Measurements from ENCODE around the gene IGSF21.

The IGSF21 gene

DNA sequence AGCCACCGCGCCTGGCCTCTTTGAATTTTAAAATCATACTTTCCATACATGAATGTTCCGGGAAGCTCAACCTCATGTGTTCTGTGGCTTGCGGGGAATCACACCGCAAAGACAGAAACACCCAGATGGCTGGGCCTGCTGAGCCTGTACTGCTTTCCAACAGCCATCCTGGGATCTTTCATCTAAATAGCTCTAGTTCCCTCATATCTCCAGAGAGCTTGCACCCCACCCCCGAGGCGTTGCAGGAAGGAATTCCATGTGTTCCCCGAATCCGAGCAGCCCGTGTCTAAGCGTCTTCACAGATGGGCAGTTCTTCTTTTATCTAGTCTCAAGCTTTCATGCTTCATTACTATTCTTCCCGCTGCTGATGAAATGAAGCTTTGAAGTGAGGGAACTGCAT lies 66.4 kb downstream of the IGSF21 start:
- TF ChIP-seq, protein P1, sequence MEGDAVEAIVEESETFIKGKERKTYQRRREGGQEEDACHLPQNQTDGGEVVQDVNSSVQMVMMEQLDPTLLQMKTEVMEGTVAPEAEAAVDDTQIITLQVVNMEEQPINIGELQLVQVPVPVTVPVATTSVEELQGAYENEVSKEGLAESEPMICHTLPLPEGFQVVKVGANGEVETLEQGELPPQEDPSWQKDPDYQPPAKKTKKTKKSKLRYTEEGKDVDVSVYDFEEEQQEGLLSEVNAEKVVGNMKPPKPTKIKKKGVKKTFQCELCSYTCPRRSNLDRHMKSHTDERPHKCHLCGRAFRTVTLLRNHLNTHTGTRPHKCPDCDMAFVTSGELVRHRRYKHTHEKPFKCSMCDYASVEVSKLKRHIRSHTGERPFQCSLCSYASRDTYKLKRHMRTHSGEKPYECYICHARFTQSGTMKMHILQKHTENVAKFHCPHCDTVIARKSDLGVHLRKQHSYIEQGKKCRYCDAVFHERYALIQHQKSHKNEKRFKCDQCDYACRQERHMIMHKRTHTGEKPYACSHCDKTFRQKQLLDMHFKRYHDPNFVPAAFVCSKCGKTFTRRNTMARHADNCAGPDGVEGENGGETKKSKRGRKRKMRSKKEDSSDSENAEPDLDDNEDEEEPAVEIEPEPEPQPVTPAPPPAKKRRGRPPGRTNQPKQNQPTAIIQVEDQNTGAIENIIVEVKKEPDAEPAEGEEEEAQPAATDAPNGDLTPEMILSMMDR (conservative IDR thresholded peaks at IDR 0.05; ENCODE audit: low read depth, low read length) = no peak
- H3K9ac ChIP-seq = no peak overlapping the region
- H2AFZ ChIP-seq (ENCODE audit: low read depth) = no peak overlapping the region
- H3K79me2 ChIP-seq (ENCODE audit: insufficient read depth, low read depth) = no peaks in the 10 kb centered on the region
- no peak overlapping the region for H3K4me2 ChIP-seq
- H3K36me3 ChIP-seq (ENCODE audit: insufficient read depth) = no peaks in the 10 kb centered on the region
- H4K20me1 ChIP-seq (ENCODE audit: insufficient read depth) = no peaks in the 10 kb centered on the region
- no peaks in the 10 kb centered on the region for H3K4me1 ChIP-seq (ENCODE audit: low read depth, poor library complexity, severe bottlenecking)
- peaks cover 17% of the 10 kb centered on the region; the same call in 1 of the 2 replicates for H3K27me3 ChIP-seq (ENCODE audit: insufficient read depth, low read depth)
- H3K4me3 ChIP-seq (IDR thresholded peaks at IDR 0.05; ENCODE audit: insufficient read depth, low read depth, low read length) = no peak overlapping the region
- H3K27ac ChIP-seq = no peak overlapping the region

DNA sequence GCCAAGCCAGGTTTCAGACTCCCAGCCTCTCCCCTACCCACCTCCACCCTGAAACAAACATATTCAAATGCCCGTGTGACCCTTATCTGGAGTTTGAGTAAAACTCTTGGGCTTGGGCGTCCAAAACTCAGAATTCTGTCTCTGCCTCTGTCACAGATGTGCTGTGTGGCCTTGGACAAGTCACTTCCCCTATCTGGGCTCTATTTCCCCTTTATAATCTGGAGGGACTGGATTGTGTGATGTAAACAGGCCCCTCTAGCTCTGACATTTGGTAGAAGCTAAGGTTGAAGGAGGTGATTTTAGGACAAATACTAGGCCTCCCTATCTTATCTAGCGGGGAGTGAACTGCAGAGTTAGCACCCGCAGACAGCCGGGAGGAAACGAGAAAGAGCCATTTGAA lies 67.5 kb downstream of the IGSF21 start:
- Histone ChIP-seq H3K27me3 (ENCODE audit: insufficient read depth, low read depth) (peaks cover 17% of the 10 kb centered on the region; the same call in 1 of the 2 replicates), H4K20me1 (ENCODE audit: insufficient read depth) (no peaks in the 10 kb centered on the region), H2AFZ (ENCODE audit: low read depth) (no peak overlapping the region), H3K4me2 (no peak overlapping the region), H3K27ac (no peak overlapping the region), H3K4me3 (IDR thresholded peaks at IDR 0.05; ENCODE audit: insufficient read depth, low read depth, low read length) (no peak overlapping the region), H3K79me2 (ENCODE audit: insufficient read depth, low read depth) (no peaks in the 10 kb centered on the region), H3K36me3 (ENCODE audit: insufficient read depth) (no peaks in the 10 kb centered on the region), H3K4me1 (ENCODE audit: low read depth, poor library complexity, severe bottlenecking) (no peaks in the 10 kb centered on the region), H3K9ac (no peak overlapping the region)
- TF ChIP-seq, protein P1 (conservative IDR thresholded peaks at IDR 0.05; ENCODE audit: low read depth, low read length) = no peak

DNA sequence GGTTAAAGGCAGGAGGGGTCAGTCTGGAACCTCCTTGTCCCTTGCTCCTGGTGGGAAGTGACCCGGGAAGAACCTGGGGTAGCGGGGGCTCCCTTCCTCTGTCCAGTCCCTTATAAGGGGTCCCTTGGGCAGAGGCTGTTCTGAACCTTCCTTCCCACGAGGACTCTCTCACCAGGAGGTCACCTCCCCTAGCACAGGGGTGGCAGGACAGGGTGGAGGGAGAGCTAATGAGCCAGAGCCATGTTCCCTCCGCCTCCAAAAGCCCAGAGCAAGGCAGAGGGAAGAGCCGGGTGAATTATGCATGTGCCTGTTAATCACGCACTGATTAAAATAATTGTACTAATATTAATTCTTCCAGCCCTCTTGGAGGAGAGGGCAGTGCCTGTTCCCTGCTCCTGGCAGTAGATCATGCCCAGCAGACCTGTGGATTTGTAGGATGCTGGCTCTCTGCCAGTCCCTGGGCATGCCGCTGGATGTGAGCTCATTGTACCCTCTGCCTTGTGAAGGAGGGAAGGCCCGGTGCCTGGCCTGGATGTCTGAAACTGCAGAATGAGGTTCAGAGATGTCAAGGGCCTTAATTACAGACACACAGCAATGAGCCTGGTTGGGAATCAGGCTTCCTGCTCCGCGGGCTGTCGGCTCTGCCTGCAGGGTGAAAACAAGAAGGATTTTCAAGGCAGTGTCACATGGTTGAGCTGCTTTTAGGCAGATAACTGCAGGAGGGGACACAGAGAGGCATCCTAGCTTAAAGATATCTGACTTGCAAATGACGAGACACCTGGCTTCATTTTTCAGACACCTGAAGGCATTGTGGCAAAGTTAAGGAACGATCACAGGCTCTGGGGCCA lies 68.2 kb downstream of the IGSF21 start:
- Histone ChIP-seq H3K4me1 (ENCODE audit: low read depth, poor library complexity, severe bottlenecking) (no peaks in the 10 kb centered on the region), H3K27me3 (ENCODE audit: insufficient read depth, low read depth) (peaks cover 17% of the 10 kb centered on the region; the same call in 1 of the 2 replicates), H2AFZ (ENCODE audit: low read depth) (no peak overlapping the region), H3K27ac (no peak overlapping the region), H3K36me3 (ENCODE audit: insufficient read depth) (no peaks in the 10 kb centered on the region), H3K4me2 (no peak overlapping the region), H3K4me3 (IDR thresholded peaks at IDR 0.05; ENCODE audit: insufficient read depth, low read depth, low read length) (no peak overlapping the region), H3K9ac (no peak overlapping the region), H3K79me2 (ENCODE audit: insufficient read depth, low read depth) (no peaks in the 10 kb centered on the region), H4K20me1 (ENCODE audit: insufficient read depth) (no peaks in the 10 kb centered on the region)
- TF ChIP-seq, protein P1 (conservative IDR thresholded peaks at IDR 0.05; ENCODE audit: low read depth, low read length) = no peak

DNA sequence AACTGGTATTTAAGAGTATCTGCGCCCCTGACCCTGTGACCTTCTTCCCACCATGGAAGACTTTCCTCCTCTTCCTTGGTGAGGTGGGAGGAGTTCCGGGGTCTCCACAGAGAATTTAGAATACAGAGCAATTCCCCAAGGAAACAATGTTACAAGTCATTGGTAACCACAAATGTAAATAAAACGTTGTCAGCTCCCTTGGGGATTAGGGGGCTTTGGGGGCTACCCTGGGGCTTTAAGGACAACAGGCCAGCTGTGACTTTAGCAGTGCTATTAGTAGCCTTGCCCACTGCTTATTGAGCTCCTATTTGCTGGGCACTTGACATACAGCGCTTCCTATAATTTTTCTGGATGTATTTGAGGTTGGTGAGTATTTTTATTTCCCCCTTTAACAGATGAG lies 69.0 kb downstream of the IGSF21 start:
- H3K27me3 ChIP-seq (ENCODE audit: insufficient read depth, low read depth) = peaks cover 17% of the 10 kb centered on the region; the same call in 1 of the 2 replicates
- H3K27ac ChIP-seq = no peak overlapping the region

More for the DNA sequence above, 69.0 kb downstream of the IGSF21 start:
- no peaks in the 10 kb centered on the region for H3K79me2 ChIP-seq (ENCODE audit: insufficient read depth, low read depth)
- no peak overlapping the region for H3K4me3 ChIP-seq (IDR thresholded peaks at IDR 0.05; ENCODE audit: insufficient read depth, low read depth, low read length)
- no peaks in the 10 kb centered on the region for H3K4me1 ChIP-seq (ENCODE audit: low read depth, poor library complexity, severe bottlenecking)
- H2AFZ ChIP-seq (ENCODE audit: low read depth) = no peak overlapping the region
- TF ChIP-seq, protein P1 (conservative IDR thresholded peaks at IDR 0.05; ENCODE audit: low read depth, low read length) = no peak
- no peaks in the 10 kb centered on the region for H4K20me1 ChIP-seq (ENCODE audit: insufficient read depth)
- H3K9ac ChIP-seq = no peak overlapping the region
- no peak overlapping the region for H3K4me2 ChIP-seq
- no peaks in the 10 kb centered on the region for H3K36me3 ChIP-seq (ENCODE audit: insufficient read depth)
